IPS-15b (cell line): ENCODE results near the gene KRTAP27-1.

ENCODE experiments used
- H3K27me3 ChIP-seq: one replicate; pipeline ENCODE4 v1.6.1; 2013; ENCODE audit warnings: low read length; ENCODE audit not compliant: control insufficient read depth, insufficient read depth
- H3K36me3 ChIP-seq: one replicate; pipeline ENCODE4 v1.6.1; 2013; ENCODE audit warnings: low read length; ENCODE audit not compliant: control insufficient read depth, insufficient read depth
- H3K4me1 ChIP-seq: one replicate; pipeline ENCODE4 v1.6.1; 2013; ENCODE audit warnings: mild to moderate bottlenecking, low read length; ENCODE audit not compliant: control insufficient read depth, insufficient read depth
- H3K4me3 ChIP-seq: one replicate; pipeline ENCODE4 v1.5.1; 2013; ENCODE audit warnings: low read depth, low read length
- H3K9ac ChIP-seq: one replicate; pipeline ENCODE4 v1.6.1; 2013; ENCODE audit warnings: low read depth, mild to moderate bottlenecking, low read length
- H3K9me3 ChIP-seq: one replicate; pipeline ENCODE4 v1.6.1; 2013; ENCODE audit warnings: mild to moderate bottlenecking, low read length; ENCODE audit not compliant: control insufficient read depth, insufficient read depth

KRTAP27-1 gene, protein sequence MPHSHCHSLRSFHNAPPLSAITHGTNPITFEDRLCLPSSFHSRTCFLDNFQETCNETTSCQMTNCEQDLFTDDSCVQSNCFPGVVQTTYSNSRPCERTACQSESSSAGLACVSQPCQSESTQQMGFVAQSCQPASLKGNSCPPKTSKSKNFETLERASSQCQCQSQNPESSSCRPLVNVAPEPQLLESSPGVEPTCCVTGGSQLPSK

DNA sequence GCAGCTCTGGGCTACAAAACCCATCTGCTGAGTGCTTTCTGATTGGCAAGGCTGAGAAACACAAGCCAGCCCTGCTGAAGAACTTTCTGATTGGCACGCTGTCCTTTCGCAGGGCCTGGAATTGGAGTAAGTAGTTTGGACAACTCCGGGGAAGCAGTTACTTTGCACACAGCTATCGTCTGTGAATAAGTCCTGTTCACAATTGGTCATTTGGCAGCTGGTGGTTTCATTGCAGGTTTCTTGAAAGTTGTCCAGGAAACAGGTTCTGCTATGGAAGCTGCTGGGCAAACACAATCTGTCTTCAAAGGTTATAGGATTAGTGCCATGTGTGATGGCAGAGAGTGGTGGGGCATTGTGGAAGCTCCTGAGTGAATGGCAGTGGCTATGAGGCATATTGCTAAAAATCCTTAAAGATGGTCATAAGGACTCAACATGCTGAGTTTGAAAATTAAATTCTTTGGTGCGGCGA lies at the start of gene KRTAP27-1:
KRTAP27-1 (minus strand) TSS at position 419 of the 469 bp plus-strand sequence; CDS start at position 393, 26 bp downstream.
- no peak within 1 kb of the TSS for H3K9ac ChIP-seq
- H3K27me3 ChIP-seq = no peaks in the 10 kb centered on the region
- no peaks in the 10 kb centered on the region for H3K36me3 ChIP-seq
- no peak within 1 kb of the TSS for H3K4me3 ChIP-seq
- H3K9me3 ChIP-seq = no peaks in the 10 kb centered on the region
- H3K4me1 ChIP-seq = no peaks in the 10 kb centered on the region

DNA sequence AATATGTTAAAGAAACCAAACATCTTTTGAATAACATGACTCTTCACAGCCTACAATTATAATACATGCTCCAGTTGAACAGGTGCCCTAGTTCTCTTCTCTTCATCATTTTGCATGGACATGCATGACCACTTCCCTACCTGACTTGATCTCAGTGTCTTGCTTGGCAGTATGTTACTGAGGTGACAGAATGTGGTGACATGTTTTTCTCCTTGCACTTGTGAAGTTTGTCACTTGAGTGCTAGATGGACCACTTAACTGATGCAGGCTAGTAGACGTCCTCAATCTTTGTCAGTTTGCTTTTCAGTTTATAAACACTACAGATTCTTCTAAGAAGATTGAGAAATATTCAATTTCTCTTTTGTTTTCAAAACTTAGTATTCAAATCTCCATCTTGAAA lies 44.7 kb upstream of the KRTAP27-1 start:
- Histone ChIP-seq H3K9ac (no peak overlapping the region), H3K4me1 (no peaks in the 10 kb centered on the region), H3K9me3 (no peaks in the 10 kb centered on the region), H3K36me3 (no peaks in the 10 kb centered on the region), H3K4me3 (no peak overlapping the region), H3K27me3 (no peaks in the 10 kb centered on the region)

DNA sequence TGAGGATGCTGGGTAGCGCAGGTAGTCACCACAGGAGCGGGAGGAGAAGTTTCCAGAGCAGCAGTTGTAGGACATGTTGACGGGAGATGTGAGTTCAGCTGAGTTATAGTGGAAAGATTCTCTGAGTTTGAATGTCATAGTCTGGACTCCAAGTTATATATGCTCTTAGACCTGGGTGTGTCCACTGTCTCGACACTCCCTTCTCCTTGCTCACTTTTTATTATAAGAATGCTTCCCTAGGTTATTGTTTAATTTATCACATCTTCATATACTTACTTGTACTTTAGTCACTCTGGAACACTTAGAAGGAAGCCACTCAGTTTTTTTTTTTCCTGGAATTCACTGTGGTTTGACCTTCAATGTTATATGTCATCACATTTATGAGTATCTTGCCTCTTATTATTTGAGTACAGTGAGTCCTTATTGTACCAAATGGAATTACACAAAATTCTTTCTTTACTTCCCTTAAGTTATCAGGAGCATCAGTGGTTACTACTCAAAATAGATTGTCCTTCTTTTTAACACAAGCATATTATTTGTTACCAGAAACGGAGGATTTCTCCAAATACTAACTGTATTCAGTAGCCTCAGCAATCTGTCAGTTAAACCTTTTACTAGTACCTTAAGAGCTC lies 34.8 kb upstream of the KRTAP27-1 start, which contains the start of gene KRTAP13-2:
KRTAP13-2 (minus strand) TSS at position 133 of the 632 bp plus-strand sequence; CDS start at position 75, 58 bp downstream.
- H3K36me3 ChIP-seq = no peaks in the 10 kb centered on the region
- H3K4me3 ChIP-seq = no peak within 1 kb of the TSS
- H3K9ac ChIP-seq = no peak within 1 kb of the TSS
- no peaks in the 10 kb centered on the region for H3K27me3 ChIP-seq
- no peaks in the 10 kb centered on the region for H3K4me1 ChIP-seq
- H3K9me3 ChIP-seq = no peaks in the 10 kb centered on the region

DNA sequence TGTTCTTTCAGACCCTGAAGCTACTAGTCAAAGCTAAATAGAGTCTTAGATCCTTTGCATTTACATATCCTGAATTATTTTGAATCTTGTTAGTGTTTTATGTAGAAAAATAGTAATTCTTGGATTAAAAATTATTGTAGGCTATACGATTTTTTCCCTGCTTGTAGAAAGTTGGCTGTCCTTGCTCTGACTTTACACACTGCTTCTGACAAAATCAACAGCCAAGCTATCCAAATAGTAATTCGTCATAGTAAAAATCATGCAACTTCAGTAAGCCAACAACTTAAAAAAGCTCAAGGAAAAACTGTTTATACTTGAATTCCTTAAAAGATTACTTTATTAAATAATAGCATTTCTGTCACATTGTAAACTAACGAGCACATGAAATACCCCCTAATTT lies 18.4 kb upstream of the KRTAP27-1 start:
- Histone ChIP-seq H3K9me3 (no peaks in the 10 kb centered on the region), H3K4me1 (no peaks in the 10 kb centered on the region), H3K4me3 (no peak overlapping the region), H3K27me3 (no peaks in the 10 kb centered on the region), H3K36me3 (no peaks in the 10 kb centered on the region), H3K9ac (no peak overlapping the region)

DNA sequence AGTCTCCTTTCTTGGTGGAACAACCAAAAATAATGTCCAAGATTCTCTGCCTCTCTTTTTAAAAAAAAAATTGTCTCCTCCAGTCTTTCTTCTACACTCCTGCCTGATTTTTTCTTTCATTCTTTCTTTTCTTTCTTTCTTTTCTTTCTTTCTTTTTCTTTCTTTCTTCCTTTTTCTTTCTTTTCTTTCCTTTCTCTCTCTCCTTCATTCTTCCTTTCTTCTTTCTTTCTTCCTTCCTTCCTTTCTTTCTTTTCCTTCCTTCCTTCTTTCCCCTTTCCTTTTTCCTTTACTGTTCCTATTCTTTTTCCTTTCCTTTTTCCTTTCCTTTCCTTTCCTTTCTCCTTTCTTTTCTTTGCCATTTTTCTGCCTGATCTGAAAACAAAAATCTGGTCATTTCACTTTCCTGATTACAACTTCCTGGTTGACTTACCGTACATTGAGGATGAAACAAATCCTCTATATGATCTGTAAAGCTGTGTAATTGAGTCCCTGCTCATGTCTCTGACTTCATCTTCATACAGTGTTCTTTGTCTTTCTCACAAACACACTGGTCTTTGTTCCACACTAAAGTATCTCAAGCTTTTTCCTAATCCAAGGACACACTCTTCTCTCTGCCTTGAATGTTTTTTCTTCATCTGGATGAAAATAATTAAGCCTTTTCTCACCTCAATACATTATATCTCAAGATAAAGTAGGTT lies 17.0 kb upstream of the KRTAP27-1 start:
- H3K36me3 ChIP-seq = no peaks in the 10 kb centered on the region
- H3K9me3 ChIP-seq = no peaks in the 10 kb centered on the region
- no peaks in the 10 kb centered on the region for H3K27me3 ChIP-seq
- no peaks in the 10 kb centered on the region for H3K4me1 ChIP-seq
- H3K4me3 ChIP-seq = no peak overlapping the region
- H3K9ac ChIP-seq = no peak overlapping the region

DNA sequence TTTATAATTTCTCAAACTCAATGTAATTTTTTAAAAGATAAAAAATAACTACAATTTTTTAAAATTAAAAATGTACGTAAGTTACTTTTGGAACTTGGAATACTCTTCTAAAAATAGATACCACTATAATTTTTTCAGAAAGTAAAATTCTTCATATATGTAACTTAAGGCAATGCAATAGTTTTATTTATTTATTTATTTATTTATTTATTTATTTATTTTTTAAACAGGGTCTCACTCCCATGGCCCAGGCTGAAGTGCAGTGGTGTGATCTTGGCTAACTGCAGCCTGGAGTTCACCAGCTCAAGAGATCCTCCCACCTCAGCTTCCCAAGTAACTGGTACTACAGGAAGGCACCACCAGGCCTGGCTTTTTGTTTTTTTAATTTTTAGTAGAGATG lies 14.0 kb upstream of the KRTAP27-1 start:
- H3K9me3 ChIP-seq = no peaks in the 10 kb centered on the region
- H3K27me3 ChIP-seq = no peaks in the 10 kb centered on the region
- no peak overlapping the region for H3K4me3 ChIP-seq
- no peaks in the 10 kb centered on the region for H3K4me1 ChIP-seq
- no peak overlapping the region for H3K9ac ChIP-seq
- no peaks in the 10 kb centered on the region for H3K36me3 ChIP-seq

DNA sequence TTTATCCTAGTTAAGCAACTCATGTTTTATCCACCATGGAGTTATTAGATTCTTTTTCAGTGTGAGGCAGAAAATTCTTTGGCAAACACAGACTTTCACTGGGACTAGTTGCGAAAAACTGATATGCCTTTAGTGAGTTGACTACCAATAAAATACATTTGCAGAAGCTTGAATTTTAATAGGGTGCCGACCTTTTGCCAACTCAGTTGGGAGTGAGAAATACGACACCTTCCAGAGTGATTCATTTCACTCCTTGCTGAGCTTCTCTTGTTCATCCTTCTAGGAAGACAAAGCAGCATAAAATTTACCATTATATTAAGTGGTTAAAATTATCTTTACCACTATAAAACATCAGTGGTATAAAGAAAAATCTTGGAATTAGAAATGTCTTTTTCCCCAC lies 12.1 kb upstream of the KRTAP27-1 start:
- Histone ChIP-seq H3K4me3 (no peak overlapping the region), H3K36me3 (no peaks in the 10 kb centered on the region), H3K27me3 (no peaks in the 10 kb centered on the region), H3K9me3 (no peaks in the 10 kb centered on the region), H3K4me1 (no peaks in the 10 kb centered on the region), H3K9ac (no peak overlapping the region)

DNA sequence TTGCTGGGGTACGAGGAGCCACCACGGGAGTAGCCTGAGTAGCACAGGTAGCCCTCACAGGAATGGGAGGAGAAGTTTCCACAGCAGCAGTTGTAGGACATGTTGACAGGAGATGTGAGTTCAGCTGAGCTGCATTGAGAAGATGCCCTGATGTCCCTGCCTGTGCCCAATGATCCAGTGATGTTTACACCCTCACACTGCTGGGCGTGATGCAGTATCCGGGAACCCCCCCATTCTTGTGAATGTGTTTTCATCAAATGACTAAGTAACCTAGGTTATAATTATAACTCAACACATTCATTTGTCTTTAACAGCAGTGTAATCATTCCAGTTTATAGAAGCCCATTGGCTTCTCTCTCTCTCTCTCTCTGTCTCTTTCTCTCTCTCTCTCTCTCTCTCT lies 11.0 kb upstream of the KRTAP27-1 start, which contains the start of gene KRTAP23-1:
KRTAP23-1 (minus strand) TSS at position 101 of the 400 bp plus-strand sequence; CDS start at position 101, 0 bp downstream.
- no peak within 1 kb of the TSS for H3K4me3 ChIP-seq
- no peak within 1 kb of the TSS for H3K9ac ChIP-seq
- no peaks in the 10 kb centered on the region for H3K27me3 ChIP-seq
- H3K9me3 ChIP-seq = no peaks in the 10 kb centered on the region
- no peaks in the 10 kb centered on the region for H3K4me1 ChIP-seq
- no peaks in the 10 kb centered on the region for H3K36me3 ChIP-seq

DNA sequence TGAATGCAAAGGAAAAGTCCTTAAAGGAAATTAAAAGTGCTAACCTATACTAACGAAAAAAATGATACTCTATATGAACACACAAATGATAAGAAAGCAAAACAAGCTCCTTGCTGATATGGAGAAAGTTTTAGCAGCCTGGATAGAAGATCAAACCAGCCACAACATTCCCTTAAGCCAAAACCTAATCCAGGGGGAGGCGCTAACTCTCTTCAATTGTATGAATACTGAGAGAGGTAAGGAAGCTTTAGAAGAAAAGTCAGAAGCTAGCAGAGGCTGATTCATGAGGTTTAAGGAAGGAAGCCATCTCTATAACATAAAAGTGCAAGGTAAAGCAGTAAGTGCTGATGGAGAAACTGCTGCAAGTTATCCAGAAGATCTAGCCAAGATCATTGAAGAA lies 7.5 kb upstream of the KRTAP27-1 start:
- no peak overlapping the region for H3K4me3 ChIP-seq
- H3K9me3 ChIP-seq = no peaks in the 10 kb centered on the region
- H3K36me3 ChIP-seq = no peaks in the 10 kb centered on the region
- H3K27me3 ChIP-seq = no peaks in the 10 kb centered on the region
- H3K9ac ChIP-seq = no peak overlapping the region
- no peaks in the 10 kb centered on the region for H3K4me1 ChIP-seq

DNA sequence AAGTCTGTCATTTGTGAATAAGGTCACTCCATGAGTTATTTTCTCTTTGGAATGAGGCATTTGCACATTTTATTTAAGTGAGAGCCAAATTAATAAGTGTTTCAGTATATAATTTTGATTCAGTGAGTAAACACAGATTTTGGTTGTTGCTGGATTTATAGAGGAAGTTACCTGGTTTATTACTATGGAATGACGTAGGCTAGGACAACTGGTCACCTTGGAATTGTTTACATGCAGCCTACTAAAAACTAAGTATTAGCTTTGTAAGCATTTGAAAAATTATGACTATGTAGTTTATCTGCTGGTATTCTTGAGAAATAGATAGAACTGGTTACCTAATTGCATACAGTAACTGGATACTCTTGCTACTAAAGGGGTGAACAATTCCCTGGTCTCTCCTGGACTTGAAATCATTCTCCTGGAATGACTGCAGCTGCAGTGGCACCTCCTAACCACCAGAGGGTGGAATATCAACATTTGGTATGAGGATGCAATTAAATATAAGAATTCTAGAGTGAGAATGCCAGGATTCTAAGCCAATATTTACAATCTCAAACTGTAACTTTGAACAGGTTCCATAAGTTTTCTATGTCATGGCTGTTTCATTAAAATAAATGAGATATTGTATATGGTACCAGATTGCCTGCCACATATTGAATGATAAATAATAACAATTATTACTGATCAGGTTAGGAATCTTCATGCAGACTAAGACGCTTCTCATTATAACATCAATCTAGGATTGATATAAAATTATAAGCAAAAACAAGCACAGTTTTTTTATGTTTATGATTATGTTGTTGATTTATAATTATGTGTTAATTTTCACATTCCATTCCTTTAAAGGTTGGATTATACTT lies 3.5 kb upstream of the KRTAP27-1 start:
- no peaks in the 10 kb centered on the region for H3K36me3 ChIP-seq
- H3K9me3 ChIP-seq = no peaks in the 10 kb centered on the region
- no peak overlapping the region for H3K4me3 ChIP-seq
- no peak overlapping the region for H3K9ac ChIP-seq
- no peaks in the 10 kb centered on the region for H3K4me1 ChIP-seq
- no peaks in the 10 kb centered on the region for H3K27me3 ChIP-seq

DNA sequence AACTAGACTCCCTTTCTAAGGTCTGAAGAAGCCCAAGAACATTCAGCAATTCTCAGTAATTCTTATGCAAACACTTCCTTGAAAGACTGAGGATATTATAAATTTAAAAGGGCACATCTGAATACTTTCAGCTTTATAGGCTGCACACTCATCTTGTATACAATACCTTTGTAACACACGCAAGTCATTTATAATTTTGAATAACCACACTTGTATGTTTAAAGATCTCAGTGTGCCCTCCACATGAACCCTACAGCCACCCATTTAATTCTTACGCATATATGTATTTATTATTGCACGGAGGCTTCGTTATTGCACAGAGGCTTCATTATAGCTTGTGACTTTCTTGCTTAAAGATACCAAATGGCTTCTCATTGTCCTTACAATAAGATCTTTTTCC lies 1.2 kb upstream of the KRTAP27-1 start:
- no peaks in the 10 kb centered on the region for H3K4me1 ChIP-seq
- H3K9ac ChIP-seq = no peak overlapping the region
- no peaks in the 10 kb centered on the region for H3K27me3 ChIP-seq
- H3K4me3 ChIP-seq = no peak overlapping the region
- no peaks in the 10 kb centered on the region for H3K36me3 ChIP-seq
- no peaks in the 10 kb centered on the region for H3K9me3 ChIP-seq
